K562 (cell line): Measurements from ENCODE around the gene CFAP300. TPM values are rescaled to one million over a fixed set of nuclear protein-coding genes. Genes with fewer than 3 reads are reported as not detected.
A peak's percentile ranks its signal among the peaks of the same experiment; 100 is the strongest.

Experiments used
- CAMTA2 ChIP-seq: fragments of 250-450 bp; sonication (Bioruptor Pico); conservative IDR thresholded peaks from 2 replicates; pipeline ENCODE4 v1.5.1; 2022
- CBFA2T3 ChIP-seq: fragments of 450-650 bp; IDR thresholded peaks from 2 replicates; pipeline ENCODE4 v1.6.1; 2017
- CREB3L1 ChIP-seq: fragments of 450-650 bp; IDR thresholded peaks from 2 replicates; pipeline ENCODE4 v1.6.1; 2014; ENCODE audit warnings: low read depth, mild to moderate bottlenecking, moderate library complexity, borderline replicate concordance
- CXXC5 ChIP-seq: fragments of 250-450 bp; sonication (Bioruptor Pico); IDR thresholded peaks from 2 replicates; pipeline ENCODE4 v1.8.0; 2022; ENCODE audit warnings: inconsistent platforms, mild to moderate bottlenecking, moderate library complexity
- ETV1 ChIP-seq: fragments of 450-650 bp; conservative IDR thresholded peaks from 2 replicates; pipeline ENCODE4 v1.6.1; 2016; ENCODE audit warnings: missing genetic modification characterization, control low read depth, low read depth, missing compliant biosample characterization
- FOXP1 ChIP-seq: sonication (generic); formaldehyde crosslinking; IDR thresholded peaks from 2 replicates; pipeline ENCODE4 v1.8.0; 2022; ENCODE audit warnings: mild to moderate bottlenecking, missing genetic modification reagents
- GABPA ChIP-seq: fragments of 200-800 bp; sonication (Bioruptor generic); conservative IDR thresholded peaks from 2 replicates; pipeline ENCODE4 v1.6.1; 2016; ENCODE audit warnings: low read depth, missing genetic modification characterization, missing compliant biosample characterization
- HBP1 ChIP-seq: fragments of 450-650 bp; formaldehyde crosslinking; IDR thresholded peaks from 2 replicates; pipeline ENCODE4 v1.4.0; 2022; ENCODE audit warnings: missing genetic modification characterization
- HMBOX1 ChIP-seq: sonication (generic); IDR thresholded peaks from 2 replicates; pipeline ENCODE4 v1.6.1; 2016
- KLF13 ChIP-seq: fragments of 450-650 bp; IDR thresholded peaks from 2 replicates; pipeline ENCODE4 v1.6.1; 2016; ENCODE audit warnings: missing genetic modification characterization, low read depth, mild to moderate bottlenecking, missing compliant biosample characterization, moderate library complexity, borderline replicate concordance
- MIER1 ChIP-seq: fragments of 450-650 bp; IDR thresholded peaks from 2 replicates; pipeline ENCODE4 v1.6.1; 2016; ENCODE audit warnings: antibody characterized with exemption, mild to moderate bottlenecking, low read depth
- NRF1 ChIP-seq, 2 experiments: fragments of 450-650 bp; IDR thresholded peaks in 1 of 2; conservative IDR thresholded peaks in 1 of 2; 2 replicates each; pipeline ENCODE4 v1.6.1; 2014; ENCODE audit warnings: mild to moderate bottlenecking in 2 of 2
- PTBP1 ChIP-seq: fragments of 200-400 bp; formaldehyde crosslinking; IDR thresholded peaks from 2 replicates; pipeline ENCODE4 v1.6.1; 2017; ENCODE audit warnings: low read depth, low read length
- SMARCC2 ChIP-seq: fragments of 450-650 bp; IDR thresholded peaks from 2 replicates; pipeline ENCODE4 v1.6.1; 2017; ENCODE audit warnings: antibody characterized with exemption, moderate library complexity, mild to moderate bottlenecking, low read depth
- SPI1 ChIP-seq: IDR thresholded peaks from 2 replicates; pipeline ENCODE4 v1.6.1; 2011; ENCODE audit warnings: low read depth, low read length, control low read depth, borderline replicate concordance
- TRIM28 ChIP-seq: fragments of 450-650 bp; IDR thresholded peaks from 2 replicates; pipeline ENCODE4 v1.6.1; 2017
- USF2 ChIP-seq: sonication (generic); formaldehyde crosslinking; IDR thresholded peaks from 2 replicates; pipeline ENCODE4 v1.5.0; 2020; ENCODE audit warnings: missing genetic modification reagents
- VEZF1 ChIP-seq: fragments of 200-800 bp; sonication (Bioruptor generic); IDR thresholded peaks from 2 replicates; pipeline ENCODE4 v1.6.1; 2017; ENCODE audit warnings: missing genetic modification characterization, missing compliant biosample characterization
- ZNF507 ChIP-seq: conservative IDR thresholded peaks from 2 replicates; pipeline ENCODE4 v1.6.1; 2017; ENCODE audit warnings: missing genetic modification characterization, missing compliant biosample characterization
- ZNF512 ChIP-seq: IDR thresholded peaks from 2 replicates; pipeline ENCODE4 v1.6.1; 2016; ENCODE audit warnings: missing genetic modification characterization, missing compliant biosample characterization
- polyA plus RNA-seq, 8 experiments: library from polyadenylated mRNA; depleted of rRNA in 4 of 8; stranded (reverse) in 5 of 8; unstranded in 3 of 8; fragments of >200 nt; fragmentation: Nextera tagmentation in 2 of 8; fragmentation: Illumina TruSeq in 1 of 8; extraction: Ambion mirVana in 2 of 8; extraction: Trizol in 1 of 8; gene quantifications; 2 replicates each; pipeline versions ENCODE4 v1.2.1 to v1.2.3, GENCODE V29; 2011 to 2014; ENCODE audit warnings: inconsistent platforms in 1 of 8, missing spikeins in 1 of 8
- total RNA-seq, 7 experiments: library from RNA; depleted of rRNA in 6 of 7; stranded (reverse); fragments of >200 nt in 6 of 7; fragmentation: Illumina TruSeq in 2 of 7; extraction: Trizol in 2 of 7; gene quantifications; 2 replicates each; pipeline versions ENCODE4 v1.2.1 to v1.2.3, GENCODE V29; 2011 to 2021; ENCODE audit warnings: low replicate concordance in 1 of 7

CFAP300 gene
- total and polyA plus RNA-seq, 9 of the 15 experiments (the other 6 are each of a cell fraction or from before 2014, with no cell fraction given) = not detected

- no peak for TF ChIP-seq FOXP1 (CRISPR knock-in tag)
- TF ChIP-seq NRF1 (conservative IDR thresholded peaks at IDR 0.05 in 1 of 2, IDR thresholded peaks at IDR 0.05 in 1 of 2) = peak; percentile 23 to 36; a peak in 2 of 4 replicates
- TF ChIP-seq VEZF1 (CRISPR knock-in tag) = peak; percentile 75
- no peak for TF ChIP-seq HBP1 (CRISPR knock-in tag)
- peak; percentile 73; the same call in 1 of the 2 replicates for TF ChIP-seq KLF13
- no peak for TF ChIP-seq MIER1
- TF ChIP-seq CBFA2T3 = no peak
- TF ChIP-seq ETV1 (tag) = 0 out of 2 replicates have a peak, but pooled peaks have one; percentile 27
- peak; percentile 41; the same call in 1 of the 2 replicates for TF ChIP-seq CXXC5 (CRISPR knock-in tag)
- no peak for TF ChIP-seq CAMTA2
- TF ChIP-seq SMARCC2 = no peak
- 0 out of 2 replicates have a peak, but pooled peaks have one; percentile 4 for TF ChIP-seq SPI1
- peak; percentile 48; the same call in 1 of the 2 replicates for TF ChIP-seq ZNF512 (tag)
- TF ChIP-seq PTBP1 = no peak
- no peak for TF ChIP-seq CREB3L1
- no peak for TF ChIP-seq TRIM28
- no peak for TF ChIP-seq ZNF507 (tag)
- no peak for TF ChIP-seq HMBOX1
- peak; percentile 33; the same call in 1 of the 2 replicates for TF ChIP-seq GABPA (tag)
- peak; percentile 31 for TF ChIP-seq USF2 (CRISPR knock-in tag)
These were observed 62.9 kb downstream of the CFAP300 start, which contains the start of gene YAP1 (continued) for GRCh38 chr11:102109896-102110760.
